Erythroblast (primary cell): ENCODE data around the gene TTLL6.

ENCODE experiments used
- DNase-seq, 2 experiments: peaks; one replicate each; lab custom pipeline; 2025; lab: John Stamatoyannopoulos, UW
- GATA1 ChIP-seq: IDR thresholded peaks from 2 replicates; pipeline ENCODE4 v1.6.1; 2011; ENCODE audit warnings: low read depth, mild to moderate bottlenecking, control low read depth, low read length, moderate library complexity
- POLR2A ChIP-seq: IDR thresholded peaks from 2 replicates; pipeline ENCODE4 v1.6.1; 2011; ENCODE audit warnings: mild to moderate bottlenecking, low read length

TTLL6 gene

DNA sequence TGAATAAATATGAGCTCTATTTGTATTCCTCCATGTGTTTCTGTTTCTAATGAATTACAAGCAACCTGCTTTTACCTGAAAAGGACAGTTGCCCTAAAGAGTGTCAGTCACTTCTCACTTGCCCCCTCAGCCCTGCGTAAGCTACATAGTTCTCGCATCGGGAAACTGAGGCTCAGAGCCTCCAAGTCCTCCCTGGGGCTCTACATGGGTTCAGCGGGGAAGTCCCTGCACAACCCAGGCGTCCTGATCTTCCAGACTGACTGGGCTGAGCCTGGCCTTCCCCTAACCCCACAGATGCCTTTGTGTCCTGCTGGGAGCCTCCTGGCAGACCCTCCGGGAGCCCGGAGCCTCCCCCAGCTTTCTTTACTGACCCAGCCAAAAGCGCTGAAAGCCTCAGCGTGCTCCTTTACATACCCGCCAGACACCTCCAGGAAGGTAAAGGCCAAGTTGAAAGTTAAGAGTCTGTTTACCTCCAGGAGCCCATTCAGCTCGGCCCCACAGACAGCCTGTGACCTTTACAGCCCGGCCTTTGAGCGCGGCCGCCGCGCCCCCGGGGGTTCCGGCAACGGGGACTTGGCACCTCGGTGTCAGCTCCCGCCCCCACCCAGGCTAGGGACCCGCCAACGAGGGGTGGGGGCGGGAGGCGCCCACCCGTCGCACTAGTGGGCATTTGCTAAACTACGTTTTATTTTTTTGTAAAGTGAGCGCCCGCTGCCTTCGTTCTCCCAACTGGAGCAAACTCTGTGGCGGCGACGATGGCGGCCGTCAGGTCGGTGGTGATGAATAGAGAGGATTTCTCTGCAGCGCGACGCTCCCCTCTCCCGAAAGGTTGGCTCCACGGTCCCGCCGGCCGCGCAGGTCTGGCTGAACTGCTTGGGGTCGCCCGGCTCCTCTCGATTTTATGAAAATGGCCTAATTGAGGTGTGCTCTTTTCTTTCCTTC lies 84.1 kb downstream of the TTLL6 start:
- no peak for DNase-seq
- TF ChIP-seq GATA1 = no peak
- no peak for TF ChIP-seq POLR2A

- TF ChIP-seq POLR2A = no peak
- no peak for TF ChIP-seq GATA1
- no peak for DNase-seq
These were observed 85.7 kb downstream of the TTLL6 start for GRCh38 chr17:48731355-48731754.

DNA sequence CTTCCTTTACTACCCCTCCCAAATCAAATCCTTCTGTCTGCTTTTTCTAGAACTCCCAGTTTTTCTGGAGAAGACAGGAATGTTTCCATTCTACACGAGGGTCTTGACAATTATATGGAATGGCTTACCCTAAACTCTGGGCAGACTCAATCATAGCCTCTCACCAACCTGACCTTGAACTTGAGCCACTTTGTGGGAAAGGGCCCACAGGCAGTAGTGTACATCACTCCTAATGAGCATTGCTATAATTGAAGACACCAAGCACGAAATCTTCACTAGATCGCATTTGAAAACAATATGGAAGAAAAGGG lies 86.8 kb downstream of the TTLL6 start:
- no peak for DNase-seq
- TF ChIP-seq POLR2A (no peak), GATA1 (no peak)

GRCh38 chr17:48729335-48730239 lies 87.4 kb downstream of the TTLL6 start:
- TF ChIP-seq GATA1 (no peak), POLR2A (no peak)
- DNase-seq = no peak

- TF ChIP-seq POLR2A (no peak), GATA1 (no peak)
- DNase-seq = peak in 1 of 2 experiments; percentile 7
These were observed 88.5 kb downstream of the TTLL6 start, which contains the start of gene HOXB13 for GRCh38 chr17:48728232-48729231. HOXB13 (minus strand) TSS chr17:48728750; CDS start chr17:48728593, 157 bp downstream.

DNA sequence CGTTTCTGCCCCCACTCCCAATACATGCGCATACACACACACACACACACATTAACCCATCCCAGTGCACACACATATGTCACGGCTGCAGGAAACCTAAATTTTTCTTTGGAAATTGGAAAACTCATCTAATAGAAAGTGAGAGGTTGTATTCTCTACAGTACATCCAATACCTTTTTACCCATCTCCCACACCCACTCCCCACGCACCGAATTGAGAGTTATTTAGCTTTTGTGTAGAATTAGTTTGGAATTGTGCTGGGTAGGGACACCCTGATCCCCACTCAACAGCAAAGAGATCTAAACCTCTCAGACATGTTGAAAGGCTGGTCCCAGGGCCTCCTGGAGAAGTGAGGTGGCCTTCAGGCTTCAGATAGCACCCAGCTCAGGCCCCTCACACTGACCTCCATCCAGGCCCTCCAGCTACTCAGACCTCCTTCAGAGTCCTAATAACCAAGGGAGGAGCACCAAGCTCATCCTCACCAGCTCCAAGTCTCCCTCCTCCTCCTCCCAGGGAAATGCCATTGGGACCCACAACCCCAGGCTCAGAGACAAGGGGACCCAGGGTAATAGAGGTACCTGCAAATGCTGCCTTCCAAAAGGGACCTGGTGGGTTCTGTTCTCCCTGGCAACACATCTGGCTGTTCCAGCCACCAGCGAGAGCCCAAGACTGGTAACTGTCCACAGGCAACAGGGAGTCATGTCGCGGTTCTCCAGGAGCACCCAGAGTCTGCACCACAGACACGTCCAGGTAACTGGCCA lies 89.4 kb downstream of the TTLL6 start:
- TF ChIP-seq GATA1 (no peak), POLR2A (no peak)
- DNase-seq = no peak

GRCh38 chr17:48726916-48727286 lies 90.1 kb downstream of the TTLL6 start:
- no peak for DNase-seq
- TF ChIP-seq GATA1 (no peak), POLR2A (no peak)

- TF ChIP-seq GATA1 (no peak), POLR2A (no peak)
These were observed 90.7 kb downstream of the TTLL6 start for GRCh38 chr17:48726114-48726915.

DNA sequence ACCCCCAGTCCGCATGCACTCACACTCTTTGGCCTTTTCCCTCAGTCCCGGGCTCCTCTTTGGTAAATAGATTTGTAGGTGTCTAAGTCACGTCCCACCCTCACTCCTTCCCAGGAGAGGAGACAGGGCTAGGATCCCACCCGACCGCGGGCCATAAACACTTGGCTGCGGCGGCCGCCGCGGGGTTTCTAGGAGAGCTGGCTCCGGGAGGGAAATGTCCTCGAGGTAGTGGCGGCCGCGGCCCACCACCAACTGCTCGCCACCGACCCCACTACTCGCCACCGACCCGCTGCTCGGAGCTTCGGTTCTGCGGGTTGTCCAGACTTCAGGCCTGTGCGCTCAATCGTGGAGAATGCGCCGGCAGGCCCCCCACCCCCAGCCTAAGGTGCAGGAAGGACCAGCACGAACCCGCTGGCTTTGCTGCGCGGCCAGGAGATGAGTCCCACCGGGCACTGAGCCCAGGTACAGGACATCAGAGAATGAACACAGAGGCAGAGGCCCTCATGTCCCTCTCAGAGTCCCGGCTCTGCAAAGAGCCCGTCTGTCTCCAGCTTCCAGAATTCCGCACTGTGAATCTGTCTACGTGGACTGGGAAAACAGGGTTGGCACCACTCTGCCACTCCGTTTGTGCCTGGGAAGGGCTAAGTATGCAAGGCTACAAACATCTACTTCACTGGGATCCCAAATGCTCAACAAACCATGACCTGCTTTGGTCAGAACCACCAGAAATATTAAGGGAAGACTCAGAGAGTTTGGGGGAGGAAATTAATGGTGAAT lies 91.6 kb downstream of the TTLL6 start:
- TF ChIP-seq GATA1 = no peak
- no peak for DNase-seq

More at GRCh38 chr17:48726114-48726915, 90.7 kb downstream of the TTLL6 start:
- DNase-seq = no peak

GRCh38 chr17:48725004-48725287 lies 92.1 kb downstream of the TTLL6 start:
- TF ChIP-seq POLR2A (no peak), GATA1 (no peak)
- DNase-seq = no peak

DNA sequence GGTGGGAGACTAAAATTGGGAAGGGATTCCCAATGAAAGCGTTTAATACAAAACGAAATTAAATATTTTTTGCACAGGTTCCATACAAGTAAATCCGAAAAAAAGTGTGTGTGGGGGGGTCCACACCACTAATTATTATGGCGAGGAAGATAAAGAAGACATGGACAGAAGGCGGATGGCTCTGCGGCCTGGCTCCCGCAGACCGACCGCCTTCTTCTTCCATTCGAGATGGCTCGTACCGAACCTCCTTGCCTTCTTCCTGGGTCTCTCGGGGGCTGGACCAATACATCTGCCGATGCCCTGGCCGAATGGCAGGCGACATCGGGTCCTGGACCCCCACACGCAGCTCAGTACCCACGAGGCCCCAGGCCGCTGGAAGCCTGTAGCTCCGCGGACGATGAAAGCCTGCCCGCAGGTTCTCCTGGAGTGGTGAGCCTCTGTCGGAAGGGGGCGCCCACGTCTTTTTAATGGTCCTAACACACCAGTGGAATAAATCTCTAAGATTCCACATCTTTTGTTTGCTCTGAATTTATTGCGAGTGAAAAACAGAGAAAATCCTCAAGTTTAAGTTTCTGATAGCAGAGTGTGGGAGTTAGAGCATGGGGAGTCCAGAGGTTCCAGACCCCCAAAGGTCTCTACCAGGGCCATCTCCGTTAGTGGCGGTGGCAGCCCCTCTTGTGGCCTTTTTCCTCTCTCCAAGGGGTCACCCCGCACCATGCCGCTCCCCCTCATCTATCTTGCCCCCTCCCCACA lies 92.6 kb downstream of the TTLL6 start:
- DNase-seq = peak; percentile 62 to 80
- TF ChIP-seq GATA1 (no peak), POLR2A (no peak)
